GM12801 (cell line): ENCODE measurements around the gene NDUFS3.

Source experiments
- TF ChIP-seq, protein P1 (sequence below): IDR thresholded peaks from one replicate; pipeline ENCODE4 v1.5.1; 2011; ENCODE audit warnings: control low read depth; ENCODE audit not compliant: insufficient read length; ENCODE audit errors: extremely low read depth

NDUFS3 gene

DNA sequence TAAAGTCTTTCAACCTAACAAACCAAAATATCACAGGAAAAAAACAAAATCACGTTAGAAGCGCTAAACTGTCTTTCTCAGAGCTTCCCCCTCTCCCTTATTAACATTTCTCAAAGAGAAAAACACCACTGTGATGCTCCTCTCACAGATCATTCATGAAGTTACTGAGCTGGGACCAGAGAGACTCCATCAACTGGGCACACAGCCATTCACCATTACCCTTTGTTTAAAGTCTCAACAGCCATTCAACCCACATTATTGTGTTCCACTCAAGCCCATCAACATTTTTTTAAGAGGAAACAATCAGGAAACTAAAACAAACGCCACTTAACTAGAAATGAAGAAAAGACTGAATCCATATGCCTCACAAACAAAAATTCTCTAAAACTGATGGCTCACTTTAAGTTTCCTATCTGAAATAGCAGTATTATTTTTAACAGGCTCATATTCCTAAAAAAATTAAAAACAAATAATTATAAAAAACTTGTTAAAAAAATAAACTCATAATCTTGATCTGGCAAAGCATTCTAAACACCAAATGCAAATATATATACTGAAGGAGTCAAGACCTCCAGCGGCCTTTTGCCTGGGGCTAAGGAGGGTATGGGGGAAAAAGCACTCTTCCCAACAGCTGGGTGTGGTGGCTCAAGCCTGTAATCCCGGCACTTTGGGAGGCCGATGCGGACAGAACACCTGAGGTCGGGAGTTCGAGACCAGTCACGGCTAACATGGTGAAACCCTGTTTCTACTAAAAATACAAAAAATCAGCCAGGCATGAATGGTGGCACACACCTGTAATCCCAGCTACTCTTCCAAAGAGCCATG, 39.9 kb upstream of the NDUFS3 start:
- TF ChIP-seq, protein P1, sequence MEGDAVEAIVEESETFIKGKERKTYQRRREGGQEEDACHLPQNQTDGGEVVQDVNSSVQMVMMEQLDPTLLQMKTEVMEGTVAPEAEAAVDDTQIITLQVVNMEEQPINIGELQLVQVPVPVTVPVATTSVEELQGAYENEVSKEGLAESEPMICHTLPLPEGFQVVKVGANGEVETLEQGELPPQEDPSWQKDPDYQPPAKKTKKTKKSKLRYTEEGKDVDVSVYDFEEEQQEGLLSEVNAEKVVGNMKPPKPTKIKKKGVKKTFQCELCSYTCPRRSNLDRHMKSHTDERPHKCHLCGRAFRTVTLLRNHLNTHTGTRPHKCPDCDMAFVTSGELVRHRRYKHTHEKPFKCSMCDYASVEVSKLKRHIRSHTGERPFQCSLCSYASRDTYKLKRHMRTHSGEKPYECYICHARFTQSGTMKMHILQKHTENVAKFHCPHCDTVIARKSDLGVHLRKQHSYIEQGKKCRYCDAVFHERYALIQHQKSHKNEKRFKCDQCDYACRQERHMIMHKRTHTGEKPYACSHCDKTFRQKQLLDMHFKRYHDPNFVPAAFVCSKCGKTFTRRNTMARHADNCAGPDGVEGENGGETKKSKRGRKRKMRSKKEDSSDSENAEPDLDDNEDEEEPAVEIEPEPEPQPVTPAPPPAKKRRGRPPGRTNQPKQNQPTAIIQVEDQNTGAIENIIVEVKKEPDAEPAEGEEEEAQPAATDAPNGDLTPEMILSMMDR = no peak

DNA sequence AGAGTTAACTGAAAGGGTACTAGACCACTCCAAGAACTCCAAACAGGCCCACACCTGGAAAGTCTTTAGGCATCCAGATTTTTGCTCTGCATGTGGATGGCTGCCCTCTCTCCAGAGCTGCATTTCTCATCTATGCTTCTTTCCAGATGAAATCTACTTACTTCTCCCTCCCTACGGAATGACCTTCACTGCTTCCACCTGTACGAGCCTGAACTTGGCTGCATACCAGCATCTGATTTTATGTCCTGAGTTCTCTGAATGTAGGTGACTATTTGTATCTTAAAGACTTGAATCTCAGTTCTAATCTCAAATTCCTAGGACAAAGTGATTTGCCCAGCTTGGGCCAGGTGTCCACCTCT, 39.2 kb upstream of the NDUFS3 start:
- TF ChIP-seq, protein P1 = no peak

DNA sequence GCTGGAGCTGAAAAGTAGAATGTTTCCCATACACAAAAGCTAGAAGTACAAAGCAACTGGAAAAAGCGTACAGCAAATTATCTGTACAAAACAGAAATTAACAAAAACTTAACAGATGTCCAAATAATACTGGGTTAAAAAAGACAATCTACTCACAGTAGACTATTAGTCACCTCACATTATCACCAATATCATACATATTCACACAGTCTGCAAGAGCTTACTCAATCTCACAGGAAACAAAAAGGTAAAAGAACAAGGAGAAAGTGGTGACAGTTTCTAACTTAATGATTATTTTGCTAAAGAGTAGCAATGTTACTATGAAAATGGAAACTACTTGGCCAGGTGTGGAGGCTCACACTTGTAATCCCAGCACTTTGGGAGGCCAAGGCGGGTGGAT, 37.8 kb upstream of the NDUFS3 start:
- TF ChIP-seq, protein P1 = no peak

GRCh38 chr11:47545298-47545697, 33.6 kb upstream of the NDUFS3 start:
- TF ChIP-seq, protein P1 = no peak

- TF ChIP-seq, protein P1 = no peak
Measured at GRCh38 chr11:47550288-47551047, 28.4 kb upstream of the NDUFS3 start.

- TF ChIP-seq, protein P1 = no peak
Measured at GRCh38 chr11:47551086-47551485, 27.8 kb upstream of the NDUFS3 start.

DNA sequence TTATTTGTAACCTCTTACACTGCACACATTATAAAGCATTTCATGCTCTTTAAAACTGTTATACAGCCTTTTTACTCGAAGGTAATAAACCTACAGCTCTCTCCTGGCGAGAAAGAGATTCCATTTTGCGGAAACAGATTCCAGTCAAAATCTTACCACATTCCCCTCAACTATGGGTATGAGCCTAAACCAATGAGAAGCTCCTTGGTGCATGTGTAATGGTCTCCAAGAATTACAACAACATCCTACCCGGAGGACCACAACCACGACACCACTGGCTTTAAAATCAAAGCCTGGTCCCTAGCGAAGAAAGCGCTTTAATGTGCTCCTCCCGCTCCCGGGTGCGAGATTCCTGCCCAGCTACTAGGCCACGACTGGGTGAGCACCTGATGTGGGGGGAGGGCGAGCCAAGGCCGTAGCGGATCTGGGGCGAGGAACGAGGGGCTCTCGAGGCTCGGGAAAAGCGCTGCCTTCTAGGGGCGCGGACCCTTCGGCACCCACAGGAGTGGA, 26.8 kb upstream of the NDUFS3 start:
- TF ChIP-seq, protein P1 = no peak
